HepG2 (cell line): ENCODE data around the gene SLC6A17. TPM values are rescaled to one million over a fixed set of nuclear protein-coding genes. Genes with fewer than 3 reads are reported as not detected.

Experiments used
- ATAC-seq: fragments of 200-7000 bp; cut with Tn5 transposase; 3 replicates; pipeline ENCODE4 v1.9.1; 2020; ENCODE audit warnings: mild to moderate bottlenecking, moderate library complexity
- BruUV-seq: library from RNA; stranded (reverse); fragments of 400-500 nt; replicated peaks from 2 replicates; lab custom pipeline; 2021; lab: Mats Ljungman, UMichigan
- CTCF ChIA-PET: fragments of 300-600 bp; formaldehyde crosslinking; extraction: SDS; loops from one replicate; lab custom pipeline; 2021; ENCODE audit warnings: low total read pairs, inconsistent platforms, low intra/inter-chr PET ratio; lab: Yijun Ruan, JAX
- POLR2A ChIA-PET: fragments of 350-600 bp; sonication (Branson Sonifier 250); formaldehyde crosslinking; loops from one replicate; lab custom pipeline; 2020; ENCODE audit warnings: antibody characterized with exemption, inconsistent platforms; lab: Yijun Ruan, JAX
- DNase-seq: peaks from one replicate; pipeline ENCODE4 v3.0.0-alpha.2; 2015; ENCODE audit warnings: low spot score
- FAIRE-seq: peaks from 3 replicates; lab custom pipeline; 2011; peaks lifted over from hg19 to GRCh38; lab: Jason Lieb, UNC
- H2AFZ ChIP-seq: one replicate; pipeline ENCODE4 v1.6.1; 2011; ENCODE audit warnings: low read length, inconsistent platforms
- H3K27ac ChIP-seq: fragments of 300-600 bp; 3 replicates; pipeline ENCODE4 v1.8.0; 2011; ENCODE audit warnings: mixed run types, mild to moderate bottlenecking, mixed read lengths, low read length, inconsistent platforms; ENCODE audit not compliant: insufficient read depth; ENCODE audit errors: extremely low read length
- H3K27me3 ChIP-seq, 2 experiments: fragments of 200-600 bp in 1 of 2; 2 replicates in 1 of 2; 3 replicates in 1 of 2; pipeline versions ENCODE4 v1.6.0 to v1.8.0; 2011; ENCODE audit warnings: low read length in 2 of 2, mild to moderate bottlenecking in 2 of 2, moderate library complexity in 2 of 2, inconsistent platforms in 1 of 2; ENCODE audit not compliant: insufficient read depth in 2 of 2, control insufficient read depth in 1 of 2
- H3K36me3 ChIP-seq, 2 experiments: fragments of 200-600 bp in 1 of 2; replicated peaks in 1 of 2; 2 replicates in 1 of 2; 3 replicates in 1 of 2; pipeline versions ENCODE4 v1.5.1 to v1.8.0; 2011; ENCODE audit warnings: low read length in 2 of 2, inconsistent platforms in 1 of 2; ENCODE audit not compliant: insufficient read depth in 2 of 2, control insufficient read depth in 1 of 2
- H3K4me1 ChIP-seq: 2 replicates; pipeline ENCODE4 v1.5.1; 2012; ENCODE audit warnings: low read length, inconsistent platforms; ENCODE audit not compliant: insufficient read depth
- H3K4me2 ChIP-seq: 2 replicates; pipeline ENCODE4 v1.6.0; 2011; ENCODE audit warnings: low read depth, low read length, inconsistent platforms
- H3K4me3 ChIP-seq, 3 experiments: fragments of 200-600 bp in 1 of 3; sonication (generic), shearing (Covaris generic) in 1 of 3; replicated peaks in 1 of 3; 2 replicates each; pipeline ENCODE4 v1.5.1; 2011 to 2016; ENCODE audit warnings: low read length in 3 of 3, inconsistent platforms in 2 of 3, low read depth in 2 of 3, mild to moderate bottlenecking in 2 of 3, control low read depth in 1 of 3, mixed read lengths in 1 of 3; ENCODE audit not compliant: insufficient read depth in 1 of 3
- H3K79me2 ChIP-seq: one replicate; pipeline ENCODE4 v1.6.1; 2011; ENCODE audit warnings: low read length, inconsistent platforms; ENCODE audit not compliant: insufficient read depth
- H3K9ac ChIP-seq: 2 replicates; pipeline ENCODE4 v1.6.0; 2011; ENCODE audit warnings: mild to moderate bottlenecking, low read depth, low read length, inconsistent platforms; ENCODE audit not compliant: insufficient read depth
- H3K9me3 ChIP-seq: 2 replicates; pipeline ENCODE4 v1.5.1; 2012; ENCODE audit warnings: mild to moderate bottlenecking, low read length
- H4K20me1 ChIP-seq: 2 replicates; pipeline ENCODE4 v1.6.0; 2011; ENCODE audit warnings: inconsistent platforms, mild to moderate bottlenecking, low read length, moderate library complexity; ENCODE audit not compliant: insufficient read depth
- DPF2 ChIP-seq: sonication (generic); formaldehyde crosslinking; IDR thresholded peaks from 2 replicates; pipeline ENCODE4 v1.4.0; 2020; ENCODE audit warnings: mild to moderate bottlenecking, low read depth, missing genetic modification reagents, borderline replicate concordance
- FOXJ3 ChIP-seq: sonication (generic); formaldehyde crosslinking; IDR thresholded peaks from 2 replicates; pipeline ENCODE4 v1.4.0; 2020; ENCODE audit warnings: missing genetic modification reagents, mild to moderate bottlenecking, borderline replicate concordance
- LCORL ChIP-seq, 2 experiments: fragments of 450-650 bp in 1 of 2; sonication (generic) in 1 of 2; formaldehyde crosslinking in 1 of 2; IDR thresholded peaks; 2 replicates each; pipeline versions ENCODE4 v1.5.0 to v1.6.1; 2017 to 2020; ENCODE audit warnings: antibody characterized with exemption in 1 of 2, missing genetic modification reagents in 1 of 2
- NCOA5 ChIP-seq: sonication (generic); formaldehyde crosslinking; IDR thresholded peaks from 2 replicates; pipeline ENCODE4 v1.4.0; 2020; ENCODE audit warnings: missing genetic modification reagents
- TBL1XR1 ChIP-seq: fragments of 150-350 bp; IDR thresholded peaks from 2 replicates; pipeline ENCODE4 v1.6.1; 2014; ENCODE audit warnings: borderline replicate concordance, low read length; ENCODE audit not compliant: partially characterized antibody
- U2AF1 ChIP-seq: fragments of 200-400 bp; formaldehyde crosslinking; optimal IDR thresholded peaks from 2 replicates; pipeline ENCODE3; 2017; ENCODE audit warnings: mild to moderate bottlenecking, low read depth, low read length
- ZNF225 ChIP-seq: sonication (generic); formaldehyde crosslinking; IDR thresholded peaks from 2 replicates; pipeline ENCODE4 v1.4.0; 2020; ENCODE audit warnings: mild to moderate bottlenecking, missing genetic modification reagents
- ZNF44 ChIP-seq: sonication (generic); formaldehyde crosslinking; IDR thresholded peaks from 2 replicates; pipeline ENCODE4 v1.5.1; 2020; ENCODE audit warnings: mild to moderate bottlenecking, missing genetic modification reagents
- ZNF597 ChIP-seq: sonication (generic); formaldehyde crosslinking; IDR thresholded peaks from 2 replicates; pipeline ENCODE4 v1.5.0; 2020; ENCODE audit warnings: missing genetic modification reagents
- ZNF773 ChIP-seq: sonication (generic); formaldehyde crosslinking; IDR thresholded peaks from 2 replicates; pipeline ENCODE4 v1.4.0; 2020; ENCODE audit warnings: missing genetic modification reagents, borderline replicate concordance
- WGBS: methylation state at CpG from one replicate; pipeline ENCODE4 v1.1.6; 2017; ENCODE audit warnings: low lambda C conversion rate; 5-methylcytosine and 5-hydroxymethylcytosine counted together
- in situ Hi-C: cut with HindIII; loops from 2 replicates; pipeline ENCODE4 v1.10.0; 2017; ENCODE audit warnings: low pct_unique_long_range_greater_than_20kb; ENCODE audit not compliant: extremely low pct_ligation_motif_present
- intact Hi-C: fragments of 100-400 bp; cut with micrococcal nuclease; formaldehyde crosslinking; loops from one replicate; pipeline ENCODE4 v1.10.0; 2022; ENCODE audit not compliant: unreplicated experiment
- polyA plus RNA-seq, 8 experiments: library from polyadenylated mRNA; depleted of rRNA in 3 of 8; stranded (reverse) in 7 of 8; unstranded in 1 of 8; fragments of >200 nt; fragmentation: Illumina TruSeq in 4 of 8; extraction: Trizol in 4 of 8; gene quantifications; 2 replicates each; pipeline versions ENCODE4 v1.2.1 to v1.2.3, GENCODE V29; 2011 to 2016; ENCODE audit warnings: low read depth in 4 of 8, missing spikeins in 1 of 8, mixed read lengths in 1 of 8; ENCODE audit not compliant: insufficient read depth in 1 of 8
- total RNA-seq, 5 experiments: library from RNA; depleted of rRNA; stranded (reverse); fragments of >200 nt; fragmentation: Illumina TruSeq; extraction: Trizol; gene quantifications; 2 replicates each; pipeline ENCODE4 v1.2.3, GENCODE V29; 2016; ENCODE audit warnings: low read depth in 1 of 5
- TF ChIP-seq, protein P1 (sequence below), 2 experiments: fragments of 450-650 bp in 1 of 2; sonication (generic) in 1 of 2; formaldehyde crosslinking in 1 of 2; IDR thresholded peaks; 2 replicates each; pipeline versions ENCODE4 v1.6.1 to v1.8.0; 2016 to 2022; ENCODE audit warnings: antibody characterized with exemption in 1 of 2, mild to moderate bottlenecking in 1 of 2, missing genetic modification reagents in 1 of 2

The SLC6A17 gene
- total and polyA plus RNA-seq, 2 of the 13 experiments (the other 11 are each of a cell fraction or from before 2014, with no cell fraction given): not detected

DNA sequence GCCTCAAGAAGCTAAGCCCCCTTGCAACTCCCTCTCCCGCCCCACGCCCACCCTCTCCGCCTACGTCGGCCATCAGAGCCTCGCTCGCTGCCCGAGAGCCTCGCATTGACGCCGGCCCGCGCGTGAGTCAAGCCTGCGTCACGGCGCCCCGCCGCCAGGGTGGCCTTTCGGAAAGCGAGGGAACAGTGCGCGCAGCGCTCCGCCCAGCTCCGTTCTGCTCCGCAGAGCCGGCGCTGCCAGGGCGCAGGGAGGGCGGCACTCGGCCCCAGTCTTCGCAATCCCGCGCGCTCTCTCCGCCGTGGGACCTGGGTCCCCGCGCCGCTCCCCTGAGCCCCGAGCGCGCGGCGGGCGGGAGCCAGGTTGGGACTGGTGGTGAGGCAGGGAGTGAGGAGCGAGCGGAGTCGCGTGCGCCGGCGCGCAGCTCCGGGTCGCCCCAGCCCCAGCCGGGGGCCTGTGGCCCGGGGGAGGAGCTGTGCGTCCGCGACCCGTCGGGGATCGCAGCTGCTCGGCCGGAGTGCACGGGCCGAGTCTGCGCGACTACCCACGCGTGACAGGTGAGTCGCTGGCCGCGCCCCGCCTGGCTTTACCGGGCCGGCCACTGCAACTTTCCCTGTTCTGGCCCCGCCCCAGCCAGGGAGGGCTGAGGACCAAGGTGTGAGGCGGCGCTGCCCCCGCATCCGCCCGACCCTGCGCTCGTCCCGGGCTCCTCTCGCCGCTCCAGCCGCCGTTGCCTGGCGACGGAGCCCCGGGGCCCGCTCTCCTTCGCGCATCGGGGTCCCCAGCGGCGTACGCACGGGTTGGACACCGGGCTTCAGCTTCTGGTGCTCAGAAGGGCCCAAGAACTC is at the start of gene SLC6A17 (continued):
- TF ChIP-seq ZNF597 (no peak), NCOA5 (CRISPR knock-in tag) (no peak), ZNF44 (CRISPR knock-in tag) (no peak), FOXJ3 (CRISPR knock-in tag) (no peak), LCORL (IDR thresholded peaks at IDR 0.05) (no peak), LCORL (CRISPR knock-in tag; IDR thresholded peaks at IDR 0.05) (no peak), ZNF773 (CRISPR knock-in tag) (no peak)

GRCh38 chr1:110102081-110102480 is 48.2 kb upstream of the SLC6A17 start:
- Histone ChIP-seq H3K9me3 (no peaks in the 10 kb centered on the region), H4K20me1 (no peaks in the 10 kb centered on the region), H2AFZ (no peak overlapping the region), H3K36me3 (no peaks in the 10 kb centered on the region), H3K27ac (no peak overlapping the region), H3K4me1 (peaks cover 18% of the 10 kb centered on the region), H3K9ac (no peak overlapping the region), H3K4me3 (no peak overlapping the region), H3K79me2 (no peaks in the 10 kb centered on the region), H3K27me3 (peaks cover 1 to 36% of the 10 kb centered on the region in 2 experiments), H3K4me2 (no peak overlapping the region)
- FAIRE-seq: no peak
- WGBS: 34% methylated on average over 7 of the region's 7 CpGs
- no TSS peak for BruUV-seq
- no peak for DNase-seq
- ChIA-PET POLR2A (no interaction called here), CTCF (no interaction called here)
- intact Hi-C loops: no loop called here
- no peak for ATAC-seq
- in situ Hi-C loops: no loop called here
- no peak for TF ChIP-seq TBL1XR1
- TF ChIP-seq, protein P1, sequence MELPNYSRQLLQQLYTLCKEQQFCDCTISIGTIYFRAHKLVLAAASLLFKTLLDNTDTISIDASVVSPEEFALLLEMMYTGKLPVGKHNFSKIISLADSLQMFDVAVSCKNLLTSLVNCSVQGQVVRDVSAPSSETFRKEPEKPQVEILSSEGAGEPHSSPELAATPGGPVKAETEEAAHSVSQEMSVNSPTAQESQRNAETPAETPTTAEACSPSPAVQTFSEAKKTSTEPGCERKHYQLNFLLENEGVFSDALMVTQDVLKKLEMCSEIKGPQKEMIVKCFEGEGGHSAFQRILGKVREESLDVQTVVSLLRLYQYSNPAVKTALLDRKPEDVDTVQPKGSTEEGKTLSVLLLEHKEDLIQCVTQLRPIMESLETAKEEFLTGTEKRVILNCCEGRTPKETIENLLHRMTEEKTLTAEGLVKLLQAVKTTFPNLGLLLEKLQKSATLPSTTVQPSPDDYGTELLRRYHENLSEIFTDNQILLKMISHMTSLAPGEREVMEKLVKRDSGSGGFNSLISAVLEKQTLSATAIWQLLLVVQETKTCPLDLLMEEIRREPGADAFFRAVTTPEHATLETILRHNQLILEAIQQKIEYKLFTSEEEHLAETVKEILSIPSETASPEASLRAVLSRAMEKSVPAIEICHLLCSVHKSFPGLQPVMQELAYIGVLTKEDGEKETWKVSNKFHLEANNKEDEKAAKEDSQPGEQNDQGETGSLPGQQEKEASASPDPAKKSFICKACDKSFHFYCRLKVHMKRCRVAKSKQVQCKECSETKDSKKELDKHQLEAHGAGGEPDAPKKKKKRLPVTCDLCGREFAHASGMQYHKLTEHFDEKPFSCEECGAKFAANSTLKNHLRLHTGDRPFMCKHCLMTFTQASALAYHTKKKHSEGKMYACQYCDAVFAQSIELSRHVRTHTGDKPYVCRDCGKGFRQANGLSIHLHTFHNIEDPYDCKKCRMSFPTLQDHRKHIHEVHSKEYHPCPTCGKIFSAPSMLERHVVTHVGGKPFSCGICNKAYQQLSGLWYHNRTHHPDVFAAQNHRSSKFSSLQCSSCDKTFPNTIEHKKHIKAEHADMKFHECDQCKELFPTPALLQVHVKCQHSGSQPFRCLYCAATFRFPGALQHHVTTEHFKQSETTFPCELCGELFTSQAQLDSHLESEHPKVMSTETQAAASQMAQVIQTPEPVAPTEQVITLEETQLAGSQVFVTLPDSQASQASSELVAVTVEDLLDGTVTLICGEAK (IDR thresholded peaks at IDR 0.05): no peak
- TF ChIP-seq, protein P1 (CRISPR knock-in tag; IDR thresholded peaks at IDR 0.05): no peak
- no peak for TF ChIP-seq DPF2
- TF ChIP-seq ZNF225 (CRISPR knock-in tag): no peak
- TF ChIP-seq U2AF1: no peak
